Upper lobe of left lung (tissue), 6 donors: ENCODE measurements around the gene HIF1A. TPM values are rescaled to one million over a fixed set of nuclear protein-coding genes. Genes with fewer than 3 reads are reported as not detected.

Experiments
- ATAC-seq, 2 donors: fragments of 200-7000 bp; cut with Tn5 transposase; one replicate each; pipeline ENCODE4 v1.9.1; 2022; ENCODE audit warnings: mild to moderate bottlenecking in 2 of 2, moderate library complexity in 2 of 2; ENCODE audit not compliant: low FRiP score in 2 of 2
- DNase-seq, 2 donors: peaks; one replicate each; pipeline ENCODE4 v3.0.0-alpha.2; 2019 to 2020
- H3K27ac ChIP-seq, 4 donors: fragments of 200-600 bp; sonication (generic); one replicate each; pipeline ENCODE4 v1.5.1; 2016 to 2019
- H3K27me3 ChIP-seq, 4 donors: fragments of 200-600 bp; sonication (generic); one replicate each; pipeline ENCODE4 v1.5.1; 2017 to 2019
- H3K36me3 ChIP-seq, 4 donors: fragments of 200-600 bp; sonication (generic); one replicate each; pipeline ENCODE4 v1.5.1; 2016 to 2019
- H3K4me1 ChIP-seq, 4 donors: fragments of 200-600 bp; sonication (generic); one replicate each; pipeline ENCODE4 v1.5.1; 2018 to 2019
- H3K4me3 ChIP-seq, 4 donors: fragments of 200-600 bp; sonication (generic); one replicate each; pipeline ENCODE4 v1.5.1; 2017 to 2019; ENCODE audit warnings: mild to moderate bottlenecking in 2 of 4, moderate library complexity in 1 of 4
- H3K9me3 ChIP-seq, 4 donors: fragments of 200-600 bp; sonication (generic); one replicate each; pipeline ENCODE4 v1.5.1; 2018 to 2019
- CTCF ChIP-seq, 6 experiments: fragments of 450-650 bp in 4 of 6; fragments of 200-600 bp in 2 of 6; sonication (generic) in 2 of 6; IDR thresholded peaks; one replicate each; pipeline ENCODE4 v1.5.1; 2016 to 2019; ENCODE audit warnings: antibody characterized with exemption in 6 of 6
- EP300 ChIP-seq, 4 donors: sonication (generic); formaldehyde crosslinking; IDR thresholded peaks; one replicate each; pipeline ENCODE4 v1.5.1; 2017; ENCODE audit warnings: antibody characterized with exemption in 4 of 4, control low read depth in 2 of 4
- POLR2A ChIP-seq, 4 donors: fragments of 450-650 bp; IDR thresholded peaks; one replicate each; pipeline ENCODE4 v1.5.1; 2016 to 2017; ENCODE audit warnings: antibody characterized with exemption in 4 of 4, mild to moderate bottlenecking in 2 of 4
- POLR2AphosphoS5 ChIP-seq, 2 donors: sonication (generic); formaldehyde crosslinking; IDR thresholded peaks; one replicate each; pipeline ENCODE4 v1.5.1; 2017; ENCODE audit warnings: antibody characterized with exemption in 2 of 2
- WGBS, 2 donors: methylation state at CpG; one replicate each; pipeline ENCODE4 v1.1.5; 2017 to 2018; 5-methylcytosine and 5-hydroxymethylcytosine counted together
- total RNA-seq, 6 donors: library from RNA; depleted of rRNA in 4 of 6; stranded (reverse); fragments of >200 nt in 4 of 6; gene quantifications; one replicate each; pipeline versions ENCODE4 v1.1.0 to v1.2.1, GENCODE V29; 2016 to 2021
- donor health status: DM: no; HTN: no; CAD: no; lungs with moderate emphysema.
- donor health status: DM: no; HTN: yes; CAD: no; lungs with severe emphysema.

HIF1A gene
- total RNA-seq, 6 donors from 2014 or later: 72.1 to 131 (median 116) TPM

- Histone ChIP-seq H3K9me3 (no peaks in the 10 kb centered on the region), H3K27ac (peak overlapping the region in 1 of 4 donors; percentile 14), H3K27me3 (no peaks in the 10 kb centered on the region), H3K36me3 (no peaks in the 10 kb centered on the region), H3K4me1 (peaks cover 7 to 53% (median 32%) of the 10 kb centered on the region in 4 donors), H3K4me3 (no peak overlapping the region)
- no peak for TF ChIP-seq POLR2A (IDR thresholded peaks at IDR 0.05)
- TF ChIP-seq EP300 (IDR thresholded peaks at IDR 0.05): no peak
- TF ChIP-seq CTCF (IDR thresholded peaks at IDR 0.05): no peak
- TF ChIP-seq POLR2AphosphoS5 (IDR thresholded peaks at IDR 0.05): no peak
- 86 to 100% methylated on average over 1 of the region's 1 CpG for WGBS, 2 donors
- ATAC-seq (no peak), DNase-seq (no peak)
These were observed 16.8 kb downstream of the HIF1A start for GRCh38 chr14:61712137-61712536.

DNA sequence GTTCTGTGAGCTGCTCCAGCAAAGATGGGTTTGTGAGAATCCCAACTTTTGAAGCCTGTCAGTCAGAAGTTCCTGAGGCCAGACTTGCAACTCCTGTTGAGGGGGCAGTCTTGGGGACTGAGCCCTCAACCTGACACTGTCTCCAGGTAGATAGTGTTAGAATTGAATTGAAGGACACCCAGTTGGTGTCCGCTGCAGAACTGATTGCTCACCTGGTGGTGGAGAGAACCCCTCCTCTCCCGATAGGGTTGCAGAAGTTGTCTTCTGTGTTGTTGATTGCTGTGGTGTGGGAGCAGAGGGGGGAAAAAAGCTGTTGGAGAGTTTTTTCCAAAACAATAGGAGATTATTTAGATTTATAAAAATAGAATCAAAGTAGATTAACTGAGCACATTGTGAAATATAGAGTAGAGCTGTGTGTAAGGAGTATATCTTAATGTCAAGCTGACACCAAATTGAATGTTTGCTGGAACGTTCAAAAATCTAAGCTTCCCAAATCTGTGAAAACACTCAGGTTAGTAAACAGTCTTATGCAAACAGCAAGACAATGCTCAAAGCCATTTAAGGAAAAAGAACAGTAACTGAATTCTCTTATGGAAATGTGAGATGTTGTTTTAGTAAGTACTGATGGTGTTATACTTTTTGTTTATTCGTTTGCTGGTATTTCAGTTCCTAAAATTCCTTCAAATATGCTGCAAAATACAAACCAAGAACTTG, 18.6 kb downstream of the HIF1A start:
- WGBS, 2 donors: 63 to 64% methylated on average over 4 of the region's 4 CpGs
- H3K36me3 ChIP-seq: no peaks in the 10 kb centered on the region
- no peaks in the 10 kb centered on the region for H3K27me3 ChIP-seq
- ATAC-seq (no peak), DNase-seq (no peak)
- peaks cover 20 to 66% (median 39%) of the 10 kb centered on the region in 4 donors for H3K4me1 ChIP-seq
- no peak overlapping the region for H3K27ac ChIP-seq
- no peak overlapping the region for H3K4me3 ChIP-seq
- no peak for TF ChIP-seq POLR2A (IDR thresholded peaks at IDR 0.05)
- no peak for TF ChIP-seq EP300 (IDR thresholded peaks at IDR 0.05)
- no peaks in the 10 kb centered on the region for H3K9me3 ChIP-seq

DNA sequence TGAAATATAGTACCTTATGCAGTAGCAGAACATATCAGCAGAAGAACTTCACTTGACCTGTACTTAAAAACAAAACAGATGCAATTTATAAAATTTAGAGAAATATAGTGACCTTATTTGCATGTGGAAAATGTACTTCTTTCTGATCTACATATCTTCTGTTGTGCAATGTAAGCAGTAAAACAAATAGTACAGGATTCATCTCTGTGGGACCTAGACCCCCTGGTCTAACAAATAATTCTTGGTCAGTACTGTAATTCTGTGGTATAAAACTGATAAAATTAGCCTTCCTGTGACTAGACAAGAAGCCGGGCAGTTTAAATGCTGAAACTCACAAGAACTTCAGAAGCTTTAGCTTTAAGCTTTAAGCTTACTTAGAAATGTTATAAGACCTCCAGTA, 21.6 kb downstream of the HIF1A start:
- Histone ChIP-seq H3K36me3 (peaks cover 1 to 8% (median 3%) of the 10 kb centered on the region in 4 donors), H3K4me3 (no peak overlapping the region), H3K27me3 (no peaks in the 10 kb centered on the region), H3K9me3 (no peaks in the 10 kb centered on the region), H3K4me1 (peaks cover 27 to 60% (median 45%) of the 10 kb centered on the region in 4 donors), H3K27ac (no peak overlapping the region)
- DNase-seq (no peak), ATAC-seq (no peak)
- WGBS, 2 donors: 65 to 85% methylated on average over 1 of the region's 1 CpG
- no peak for TF ChIP-seq EP300 (IDR thresholded peaks at IDR 0.05)
- TF ChIP-seq POLR2A (IDR thresholded peaks at IDR 0.05): no peak
- no peak for TF ChIP-seq POLR2AphosphoS5 (IDR thresholded peaks at IDR 0.05)
- no peak for TF ChIP-seq CTCF (IDR thresholded peaks at IDR 0.05)

- peaks cover 19 to 51% (median 43%) of the 10 kb centered on the region in 4 donors for H3K4me1 ChIP-seq
- WGBS, 2 donors: 96 to 97% methylated on average over 2 of the region's 2 CpGs
These were observed 22.7 kb downstream of the HIF1A start for GRCh38 chr14:61718039-61718438.

More at GRCh38 chr14:61718039-61718438, 22.7 kb downstream of the HIF1A start:
- no peak overlapping the region for H3K4me3 ChIP-seq
- no peaks in the 10 kb centered on the region for H3K27me3 ChIP-seq
- no peak overlapping the region for H3K27ac ChIP-seq
- no peak for ATAC-seq
- no peaks in the 10 kb centered on the region for H3K9me3 ChIP-seq
- TF ChIP-seq CTCF (IDR thresholded peaks at IDR 0.05) (no peak), EP300 (IDR thresholded peaks at IDR 0.05) (no peak), POLR2AphosphoS5 (IDR thresholded peaks at IDR 0.05) (no peak), POLR2A (IDR thresholded peaks at IDR 0.05) (no peak)
- no peak for DNase-seq
- peaks cover 7 to 18% (median 8%) of the 10 kb centered on the region in 4 donors for H3K36me3 ChIP-seq
